H1 (cell line): ENCODE data around the gene SESN2. TPM values are rescaled to one million over a fixed set of nuclear protein-coding genes. Genes with fewer than 3 reads are reported as not detected.

ENCODE experiments used
- CTCF ChIA-PET: fragments of 300-600 bp; sonication (Branson Sonifier 250); formaldehyde crosslinking; loops from one replicate; lab custom pipeline; 2021; ENCODE audit not compliant: partially characterized antibody; lab: Charles Lee
- POLR2A ChIA-PET: fragments of 300-600 bp; sonication (Branson Sonifier 250); formaldehyde crosslinking; loops from one replicate; lab custom pipeline; 2021; ENCODE audit warnings: inconsistent platforms; ENCODE audit not compliant: partially characterized antibody; lab: Charles Lee
- DNase-seq, 2 experiments: peaks; one replicate each; pipeline versions ENCODE4 v3.0.0 to v3.0.0-alpha.2; 2010 to 2022; ENCODE audit warnings: low spot score in 2 of 2, low read depth in 1 of 2, mixed read lengths in 1 of 2
- FAIRE-seq: peaks from 2 replicates; lab custom pipeline; 2011; peaks lifted over from hg19 to GRCh38; lab: Jason Lieb, UNC
- H2AFZ ChIP-seq: 2 replicates; pipeline ENCODE4 v1.8.1; 2012; ENCODE audit warnings: low read length, inconsistent platforms
- H2AK5ac ChIP-seq: 2 replicates; pipeline ENCODE4 v1.6.1; 2013; ENCODE audit warnings: low read depth, low read length
- H2BK120ac ChIP-seq: replicated peaks from 2 replicates; pipeline ENCODE3; 2013; ENCODE audit warnings: low read depth, low read length, inconsistent platforms
- H2BK12ac ChIP-seq: 2 replicates; pipeline ENCODE4 v1.6.1; 2013; ENCODE audit warnings: low read depth, low read length
- H2BK15ac ChIP-seq: 2 replicates; pipeline ENCODE4 v1.6.1; 2013; ENCODE audit warnings: low read length
- H2BK20ac ChIP-seq: 2 replicates; pipeline ENCODE4 v1.6.1; 2013; ENCODE audit warnings: low read length
- H2BK5ac ChIP-seq: 2 replicates; pipeline ENCODE4 v1.6.1; 2013; ENCODE audit warnings: low read depth, low read length
- H3K14ac ChIP-seq: 2 replicates; pipeline ENCODE4 v1.6.1; 2013; ENCODE audit warnings: inconsistent platforms; ENCODE audit not compliant: insufficient read length
- H3K18ac ChIP-seq: 2 replicates; pipeline ENCODE4 v1.6.1; 2013; ENCODE audit warnings: low read length; ENCODE audit errors: extremely low read depth
- H3K23ac ChIP-seq: 2 replicates; pipeline ENCODE4 v1.6.1; 2013; ENCODE audit warnings: inconsistent platforms; ENCODE audit not compliant: insufficient read length
- H3K23me2 ChIP-seq: 2 replicates; pipeline ENCODE4 v1.6.1; 2013; ENCODE audit warnings: low read depth, low read length
- H3K27ac ChIP-seq: 2 replicates; pipeline ENCODE4 v1.6.1; 2011; ENCODE audit warnings: low read depth, low read length, inconsistent platforms
- H3K27me3 ChIP-seq, 4 experiments: replicated peaks in 1 of 4; 1 replicate in 1 of 4; 2 replicates in 3 of 4; pipeline versions ENCODE4 v1.6.1 to v1.8.1; 2011 to 2013; ENCODE audit warnings: low read length in 3 of 4, mild to moderate bottlenecking in 3 of 4, inconsistent platforms in 2 of 4, mixed read lengths in 2 of 4, moderate library complexity in 1 of 4; ENCODE audit not compliant: control insufficient read depth in 3 of 4, insufficient read depth in 3 of 4; ENCODE audit errors: extremely low read depth in 1 of 4
- H3K36me3 ChIP-seq, 4 experiments: 2 replicates each; pipeline versions ENCODE4 v1.6.1 to v1.8.1; 2011 to 2013; ENCODE audit warnings: mild to moderate bottlenecking in 4 of 4, low read length in 3 of 4, moderate library complexity in 2 of 4, control low read depth in 1 of 4, inconsistent platforms in 1 of 4; ENCODE audit not compliant: insufficient read depth in 4 of 4, control insufficient read depth in 2 of 4
- H3K4ac ChIP-seq: replicated peaks from 2 replicates; pipeline ENCODE3; 2013; ENCODE audit warnings: low read length, low read depth, mixed read lengths, inconsistent platforms; ENCODE audit not compliant: insufficient read length
- H3K4me1 ChIP-seq, 4 experiments: replicated peaks in 1 of 4; 1 replicate in 1 of 4; 2 replicates in 3 of 4; pipeline versions ENCODE4 v1.6.1 to v1.8.1; 2011 to 2013; ENCODE audit warnings: low read length in 3 of 4, inconsistent platforms in 2 of 4, mixed read lengths in 1 of 4; ENCODE audit not compliant: insufficient read depth in 4 of 4, control insufficient read depth in 3 of 4
- H3K4me2 ChIP-seq, 2 experiments: 2 replicates each; pipeline versions ENCODE4 v1.6.1 to v1.8.1; 2011 to 2013; ENCODE audit warnings: low read depth in 2 of 2, low read length in 2 of 2, control low read depth in 1 of 2, inconsistent platforms in 1 of 2, mild to moderate bottlenecking in 1 of 2; ENCODE audit not compliant: insufficient read depth in 1 of 2
- H3K4me3 ChIP-seq, 4 experiments: fragments of 200-600, 300-600 bp in 1 of 4; sonication (generic), shearing (Covaris generic), sonication (Bioruptor Twin) in 1 of 4; 2 replicates each; pipeline versions ENCODE4 v1.5.1 to v1.8.1; 2011 to 2016; ENCODE audit warnings: low read length in 4 of 4, low read depth in 3 of 4, control low read depth in 2 of 4, inconsistent platforms in 2 of 4, mild to moderate bottlenecking in 2 of 4, mixed read lengths in 1 of 4, moderate library complexity in 1 of 4; ENCODE audit not compliant: insufficient read depth in 2 of 4; ENCODE audit errors: extremely low read depth in 1 of 4
- H3K56ac ChIP-seq: replicated peaks from 2 replicates; pipeline ENCODE3; 2013; ENCODE audit warnings: low read depth, mild to moderate bottlenecking, mixed read lengths, low read length, inconsistent platforms; ENCODE audit not compliant: insufficient read length
- H3K79me1 ChIP-seq: 2 replicates; pipeline ENCODE4 v1.6.1; 2013; ENCODE audit warnings: low read depth, low read length, control low read depth
- H3K79me2 ChIP-seq, 2 experiments: 2 replicates each; pipeline versions ENCODE4 v1.6.1 to v1.8.1; 2012 to 2013; ENCODE audit warnings: low read length in 2 of 2, mild to moderate bottlenecking in 2 of 2, inconsistent platforms in 1 of 2; ENCODE audit not compliant: insufficient read depth in 2 of 2, control insufficient read depth in 1 of 2
- H3K9ac ChIP-seq, 4 experiments: replicated peaks in 1 of 4; 1 replicate in 1 of 4; 2 replicates in 3 of 4; pipeline versions ENCODE4 v1.6.1 to v1.8.1; 2011 to 2013; ENCODE audit warnings: low read depth in 3 of 4, low read length in 3 of 4, control low read depth in 2 of 4, mild to moderate bottlenecking in 2 of 4, moderate library complexity in 2 of 4, inconsistent platforms in 1 of 4; ENCODE audit errors: extremely low read depth in 1 of 4
- H3K9me3 ChIP-seq, 2 experiments: 2 replicates each; pipeline versions ENCODE4 v1.6.1 to v1.8.1; 2012 to 2013; ENCODE audit warnings: mild to moderate bottlenecking in 2 of 2, moderate library complexity in 2 of 2, control low read depth in 1 of 2, inconsistent platforms in 1 of 2, low read depth in 1 of 2, low read length in 1 of 2, mixed read lengths in 1 of 2; ENCODE audit not compliant: insufficient read depth in 2 of 2
- H4K20me1 ChIP-seq, 2 experiments: replicated peaks in 1 of 2; 2 replicates each; pipeline versions ENCODE3 to v1.8.1; 2011 to 2013; ENCODE audit warnings: inconsistent platforms in 2 of 2, low read length in 2 of 2, mild to moderate bottlenecking in 1 of 2; ENCODE audit not compliant: insufficient read depth in 2 of 2, control insufficient read depth in 1 of 2
- H4K5ac ChIP-seq: 2 replicates; pipeline ENCODE4 v1.6.1; 2013; ENCODE audit warnings: low read length, low read depth, mixed read lengths, inconsistent platforms; ENCODE audit not compliant: insufficient read length
- H4K8ac ChIP-seq: 2 replicates; pipeline ENCODE4 v1.8.0; 2013; ENCODE audit warnings: mild to moderate bottlenecking, moderate library complexity, low read length, inconsistent platforms; ENCODE audit not compliant: insufficient read depth; ENCODE audit errors: extremely low read depth
- H4K91ac ChIP-seq: replicated peaks from 2 replicates; pipeline ENCODE3; 2013; ENCODE audit warnings: low read length, mixed read lengths, inconsistent platforms; ENCODE audit not compliant: insufficient read length
- ATF2 ChIP-seq: IDR thresholded peaks from 2 replicates; pipeline ENCODE4 v1.6.1; 2012; ENCODE audit warnings: low read length, inconsistent platforms
- CREB1 ChIP-seq: IDR thresholded peaks from 2 replicates; pipeline ENCODE4 v1.6.1; 2012; ENCODE audit warnings: inconsistent platforms
- EGR1 ChIP-seq: IDR thresholded peaks from 2 replicates; pipeline ENCODE4 v1.6.1; 2011; ENCODE audit warnings: low read depth, low read length, borderline replicate concordance
- HDAC6 ChIP-seq: IDR thresholded peaks from one replicate; pipeline ENCODE4 v1.7.1; 2012; ENCODE audit warnings: low read depth, mild to moderate bottlenecking, inconsistent platforms, low read length, moderate library complexity
- JUND ChIP-seq: IDR thresholded peaks from 2 replicates; pipeline ENCODE4 v1.6.1; 2011; ENCODE audit warnings: mild to moderate bottlenecking, improper control_type of control experiment, low read length
- POLR2A ChIP-seq, 2 experiments: IDR thresholded peaks; 1 replicate in 1 of 2; 2 replicates in 1 of 2; pipeline ENCODE4 v1.6.1; 2011; ENCODE audit warnings: low read depth in 2 of 2, low read length in 2 of 2, mild to moderate bottlenecking in 2 of 2; ENCODE audit errors: control extremely low read depth in 1 of 2
- POLR2AphosphoS5 ChIP-seq: IDR thresholded peaks from 2 replicates; pipeline ENCODE4 v1.6.1; 2011; ENCODE audit warnings: low read depth, low read length
- POU5F1 ChIP-seq: IDR thresholded peaks from 2 replicates; pipeline ENCODE4 v1.6.1; 2011; ENCODE audit warnings: low read depth, mild to moderate bottlenecking, low read length, moderate library complexity
- RBBP5 ChIP-seq: IDR thresholded peaks from 2 replicates; pipeline ENCODE4 v1.7.1; 2012; ENCODE audit warnings: low read depth, mild to moderate bottlenecking, inconsistent platforms, low read length, moderate library complexity, borderline replicate concordance
- RFX5 ChIP-seq: IDR thresholded peaks from 2 replicates; pipeline ENCODE4 v1.6.1; 2011; ENCODE audit warnings: low read depth, low read length, improper control_type of control experiment, borderline replicate concordance
- RXRA ChIP-seq: IDR thresholded peaks from 2 replicates; pipeline ENCODE4 v1.6.1; 2011; ENCODE audit warnings: low read depth, mild to moderate bottlenecking, low read length, moderate library complexity; ENCODE audit not compliant: insufficient read depth
- SIN3A ChIP-seq, 2 experiments: IDR thresholded peaks in 1 of 2; conservative IDR thresholded peaks in 1 of 2; 2 replicates each; pipeline ENCODE4 v1.6.1; 2011 to 2012; ENCODE audit warnings: low read length in 2 of 2, improper control_type of control experiment in 1 of 2, low read depth in 1 of 2, mild to moderate bottlenecking in 1 of 2
- SP2 ChIP-seq: IDR thresholded peaks from 2 replicates; pipeline ENCODE4 v1.6.1; 2012; ENCODE audit warnings: mild to moderate bottlenecking, low read length, inconsistent platforms
- SRF ChIP-seq: IDR thresholded peaks from 2 replicates; pipeline ENCODE4 v1.6.1; 2011; ENCODE audit warnings: mild to moderate bottlenecking, low read depth, low read length, moderate library complexity
- WGBS, 2 experiments: shearing (Covaris generic) in 1 of 2; methylation state at CpG; one replicate each; pipeline versions ENCODE4 v1.1.6 to v1.1.7; 2013 to 2015; ENCODE audit warnings: low lambda C conversion rate in 2 of 2, mixed read lengths in 2 of 2, inconsistent platforms in 1 of 2, low coverage in 1 of 2, missing lambda C conversion rate in 1 of 2; ENCODE audit not compliant: insufficient replicate concordance in 2 of 2, insufficient coverage in 1 of 2, insufficient read length in 1 of 2; ENCODE audit errors: extremely low coverage in 1 of 2, missing lambda C conversion rate in 1 of 2; 5-methylcytosine and 5-hydroxymethylcytosine counted together
- polyA plus RNA-seq, 7 experiments: library from polyadenylated mRNA; depleted of rRNA in 3 of 7; stranded (reverse) in 5 of 7; unstranded in 2 of 7; fragments of >200 nt in 5 of 7; fragments of 200-250 nt in 2 of 7; gene quantifications; 1 replicate in 5 of 7; 2 replicates in 1 of 7; 4 replicates in 1 of 7; pipeline versions ENCODE4 v1.2.1 to v1.2.3, GENCODE V29; 2011 to 2013; ENCODE audit warnings: missing spikeins in 2 of 7, mixed read lengths in 2 of 7
- total RNA-seq: library from RNA; stranded (reverse); fragmentation: NEBNext Ultra II Directional; extraction: Animal tissue kit (Norgen Biotek cat#: 25700); gene quantifications from 2 replicates; pipeline ENCODE4 v1.2.1, GENCODE V29; 2021

SESN2 gene
- total and polyA plus RNA-seq, 2 of the 8 experiments (the other 6 are each of a cell fraction or from before 2014, with no cell fraction given): 25.1 to 33.0 TPM

- Histone ChIP-seq H4K20me1 (no peaks in the 10 kb centered on the region), H3K36me3 (no peaks in the 10 kb centered on the region), H3K4me3 (no peak overlapping the region), H3K27me3 (no peaks in the 10 kb centered on the region), H3K23me2 (no peaks in the 10 kb centered on the region), H2BK5ac (no peak overlapping the region), H2AK5ac (no peak overlapping the region), H3K23ac (no peak overlapping the region), H3K56ac (no peak overlapping the region), H2BK15ac (no peak overlapping the region), H4K5ac (no peak overlapping the region), H3K9ac (no peak overlapping the region), H3K9me3 (no peaks in the 10 kb centered on the region), H2BK12ac (no peak overlapping the region), H4K91ac (no peak overlapping the region), H2BK20ac (no peak overlapping the region), H3K27ac (no peak overlapping the region), H3K4me1 (no peaks in the 10 kb centered on the region), H3K18ac (no peak overlapping the region), H3K4me2 (no peak overlapping the region), H2BK120ac (no peak overlapping the region), H3K79me2 (no peaks in the 10 kb centered on the region), H3K14ac (no peak overlapping the region), H2AFZ (no peak overlapping the region), H4K8ac (no peak overlapping the region), H3K4ac (no peak overlapping the region), H3K79me1 (no peaks in the 10 kb centered on the region)
- DNase-seq: no peak
- FAIRE-seq: no peak
- WGBS, 2 experiments: 84% methylated on average over 2 of the region's 2 CpGs; no CpG with 5 or more reads in 1 of the 2 experiments
- POLR2A ChIA-PET: interaction anchor here (1.1 kb wide), 1 partner anchor 23 kb away, joined by 3 read pairs; no protein-coding TSS in a partner anchor
- CTCF ChIA-PET: interaction anchor here (0.7 to 1.2 kb wide), 3 partner anchors 11 to 29 kb away, joined by 3 read pairs; no protein-coding TSS in a partner anchor
- TF ChIP-seq RFX5 (no peak), RXRA (no peak), CREB1 (no peak), POU5F1 (no peak), POLR2AphosphoS5 (no peak), ATF2 (no peak), HDAC6 (no peak), SIN3A (conservative IDR thresholded peaks at IDR 0.05 in 1 of 2, IDR thresholded peaks at IDR 0.05 in 1 of 2; ENCODE audit: low read depth in 1 of 2, low read length in 2 of 2) (no peak), JUND (no peak), SRF (no peak), EGR1 (no peak), RBBP5 (no peak), POLR2A (IDR thresholded peaks at IDR 0.05; ENCODE audit: control extremely low read depth in 1 of 2, low read depth in 2 of 2, low read length in 2 of 2) (no peak), SP2 (no peak)
Observed at GRCh38 chr1:28309702-28310101, 50.4 kb downstream of the SESN2 start.
